Measurements from ENCODE around the gene NCOA3.

- no peak for TF ChIP-seq CTCF (conservative IDR thresholded peaks at IDR 0.05 in 1 of 2, IDR thresholded peaks at IDR 0.05 in 1 of 2; ENCODE audit: low read depth in 1 of 2, low read length in 2 of 2)
- TF ChIP-seq EZH2 (IDR thresholded peaks at IDR 0.05; ENCODE audit: low read length, missing control alignments), result no peak
These were observed 188.0 kb downstream of the NCOA3 start for GRCh38 chr20:47689731-47690130.
